ENCODE data around the gene DVL1.

DNA sequence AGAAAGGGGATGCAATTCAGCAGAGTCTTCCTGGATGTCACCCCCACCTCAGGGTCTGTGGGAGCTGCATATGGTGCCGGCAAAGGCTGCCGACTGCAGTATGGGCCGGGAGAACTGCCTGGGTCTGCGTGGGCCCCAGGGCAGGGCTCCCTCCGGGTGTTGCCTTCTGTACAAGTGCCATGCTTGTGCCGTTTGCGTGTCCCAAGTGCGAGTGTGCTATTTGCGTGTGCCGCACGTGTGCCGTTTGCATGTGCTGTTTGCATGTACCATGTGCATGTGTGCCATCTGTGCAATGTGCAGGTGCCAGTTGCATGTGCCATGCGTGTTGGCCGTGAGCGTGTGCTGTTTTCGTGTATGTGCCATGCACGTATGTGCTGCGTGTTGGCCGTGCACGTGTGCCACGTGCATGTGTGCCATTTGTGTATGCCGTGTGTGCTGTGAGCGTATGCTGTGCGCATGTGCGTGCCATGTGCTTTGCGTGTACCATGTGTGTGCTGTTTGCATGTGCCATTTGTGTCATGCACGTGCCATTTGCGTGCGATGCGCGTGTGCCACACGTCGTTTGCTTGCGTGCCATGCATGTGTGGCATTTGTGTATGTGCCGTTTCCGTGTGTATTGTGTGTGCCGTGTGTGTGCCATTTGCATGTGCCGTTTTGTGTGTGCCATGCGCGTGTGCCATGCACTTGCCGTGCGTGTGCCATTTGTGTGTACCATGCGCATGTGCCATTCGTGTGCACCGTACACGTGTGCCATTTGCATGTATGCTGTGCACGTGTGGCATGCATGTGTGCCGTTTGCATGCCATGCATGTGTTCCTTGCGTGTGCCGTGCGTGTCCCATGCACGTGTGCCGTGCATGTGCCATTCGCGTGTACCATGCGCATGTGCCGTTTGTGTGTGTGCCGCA lies 19.7 kb downstream of the DVL1 start:
- TF ChIP-seq KAT8 (IDR thresholded peaks at IDR 0.05; ENCODE audit: low read depth) (no peak), RB1 (IDR thresholded peaks at IDR 0.05; ENCODE audit: low read depth) (no peak), NR1H2 (CRISPR knock-in tag; IDR thresholded peaks at IDR 0.05) (no peak), CBX2 (IDR thresholded peaks at IDR 0.05; ENCODE audit: insufficient read depth, low read length, poor library complexity, severe bottlenecking) (no peak)
- TF ChIP-seq, protein P1, sequence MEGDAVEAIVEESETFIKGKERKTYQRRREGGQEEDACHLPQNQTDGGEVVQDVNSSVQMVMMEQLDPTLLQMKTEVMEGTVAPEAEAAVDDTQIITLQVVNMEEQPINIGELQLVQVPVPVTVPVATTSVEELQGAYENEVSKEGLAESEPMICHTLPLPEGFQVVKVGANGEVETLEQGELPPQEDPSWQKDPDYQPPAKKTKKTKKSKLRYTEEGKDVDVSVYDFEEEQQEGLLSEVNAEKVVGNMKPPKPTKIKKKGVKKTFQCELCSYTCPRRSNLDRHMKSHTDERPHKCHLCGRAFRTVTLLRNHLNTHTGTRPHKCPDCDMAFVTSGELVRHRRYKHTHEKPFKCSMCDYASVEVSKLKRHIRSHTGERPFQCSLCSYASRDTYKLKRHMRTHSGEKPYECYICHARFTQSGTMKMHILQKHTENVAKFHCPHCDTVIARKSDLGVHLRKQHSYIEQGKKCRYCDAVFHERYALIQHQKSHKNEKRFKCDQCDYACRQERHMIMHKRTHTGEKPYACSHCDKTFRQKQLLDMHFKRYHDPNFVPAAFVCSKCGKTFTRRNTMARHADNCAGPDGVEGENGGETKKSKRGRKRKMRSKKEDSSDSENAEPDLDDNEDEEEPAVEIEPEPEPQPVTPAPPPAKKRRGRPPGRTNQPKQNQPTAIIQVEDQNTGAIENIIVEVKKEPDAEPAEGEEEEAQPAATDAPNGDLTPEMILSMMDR (IDR thresholded peaks at IDR 0.05 in 2 of 3, conservative IDR thresholded peaks at IDR 0.05 in 1 of 3; ENCODE audit: insufficient read depth in 2 of 3, low read depth in 1 of 3, low read length in 3 of 3), result no peak
